HFFc6 (cell line): ENCODE data around the gene DCN. TPM values are rescaled to one million over a fixed set of nuclear protein-coding genes. Genes with fewer than 3 reads are reported as not detected.

ENCODE experiments used
- DNase-seq: peaks from one replicate; pipeline ENCODE4 v3.0.0-alpha.2; 2018
- H3K27ac Mint-ChIP-seq: 2 replicates; pipeline ENCODE4 v1.8.0; 2020; ENCODE audit warnings: mild to moderate bottlenecking, mixed read lengths
- H3K27me3 Mint-ChIP-seq: 2 replicates; pipeline ENCODE4 v1.8.0; 2021; ENCODE audit warnings: mild to moderate bottlenecking, moderate library complexity, mixed read lengths; ENCODE audit not compliant: insufficient read depth
- H3K36me3 Mint-ChIP-seq: 2 replicates; pipeline ENCODE4 v1.8.0; 2021; ENCODE audit warnings: low read depth, mixed read lengths
- H3K4me1 Mint-ChIP-seq: 2 replicates; pipeline ENCODE4 v1.8.0; 2020; ENCODE audit warnings: low read depth, mixed read lengths
- H3K4me3 Mint-ChIP-seq: 2 replicates; pipeline ENCODE4 v1.8.0; 2020; ENCODE audit warnings: mild to moderate bottlenecking, moderate library complexity, mixed read lengths
- H3K9me3 Mint-ChIP-seq: 2 replicates; pipeline ENCODE4 v1.8.0; 2020; ENCODE audit warnings: mild to moderate bottlenecking, mixed read lengths
- total RNA-seq, 6 experiments: library from RNA; stranded (reverse); fragmentation: NEBNext Ultra II Directional; extraction: Animal tissue kit (Norgen Biotek cat#: 25700); gene quantifications; 2 replicates in 1 of 6; 3 replicates in 5 of 6; pipeline ENCODE4 v1.2.3, GENCODE V29; 2021
- TF ChIP-seq, protein P1 (sequence below): fragments of 200-600 bp; sonication (generic); IDR thresholded peaks from 2 replicates; pipeline ENCODE4 v1.5.0; 2021; ENCODE audit warnings: antibody characterized with exemption, mild to moderate bottlenecking

Gene DCN
- total RNA-seq, 6 experiments from 2014 or later: 20.4 to 58.8 (median 48.7) TPM

DNA sequence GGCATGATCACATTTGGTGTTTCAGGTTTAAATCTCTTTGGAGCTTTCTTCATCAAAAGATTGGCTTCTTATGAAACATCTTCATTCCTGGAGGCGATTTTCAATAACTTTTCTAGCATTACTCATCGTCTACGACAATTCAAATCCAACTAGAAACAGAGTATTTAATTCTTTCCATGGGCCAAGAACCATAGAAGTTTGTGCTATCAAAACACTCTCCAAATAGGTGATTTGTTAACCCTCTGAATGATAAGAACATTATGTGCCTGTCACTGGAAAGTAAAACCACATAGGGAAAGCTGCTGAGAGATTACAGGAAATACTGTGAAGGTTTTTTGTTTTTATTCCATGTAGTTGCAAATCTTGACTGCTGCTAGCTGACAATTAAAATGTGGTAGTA lies 6.9 kb upstream of the DCN start:
- TF ChIP-seq, protein P1, sequence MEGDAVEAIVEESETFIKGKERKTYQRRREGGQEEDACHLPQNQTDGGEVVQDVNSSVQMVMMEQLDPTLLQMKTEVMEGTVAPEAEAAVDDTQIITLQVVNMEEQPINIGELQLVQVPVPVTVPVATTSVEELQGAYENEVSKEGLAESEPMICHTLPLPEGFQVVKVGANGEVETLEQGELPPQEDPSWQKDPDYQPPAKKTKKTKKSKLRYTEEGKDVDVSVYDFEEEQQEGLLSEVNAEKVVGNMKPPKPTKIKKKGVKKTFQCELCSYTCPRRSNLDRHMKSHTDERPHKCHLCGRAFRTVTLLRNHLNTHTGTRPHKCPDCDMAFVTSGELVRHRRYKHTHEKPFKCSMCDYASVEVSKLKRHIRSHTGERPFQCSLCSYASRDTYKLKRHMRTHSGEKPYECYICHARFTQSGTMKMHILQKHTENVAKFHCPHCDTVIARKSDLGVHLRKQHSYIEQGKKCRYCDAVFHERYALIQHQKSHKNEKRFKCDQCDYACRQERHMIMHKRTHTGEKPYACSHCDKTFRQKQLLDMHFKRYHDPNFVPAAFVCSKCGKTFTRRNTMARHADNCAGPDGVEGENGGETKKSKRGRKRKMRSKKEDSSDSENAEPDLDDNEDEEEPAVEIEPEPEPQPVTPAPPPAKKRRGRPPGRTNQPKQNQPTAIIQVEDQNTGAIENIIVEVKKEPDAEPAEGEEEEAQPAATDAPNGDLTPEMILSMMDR: no peak
- H3K4me1 Mint-ChIP-seq: peaks cover 37% of the 10 kb centered on the region
- no peak overlapping the region; the same call in 1 of the 2 replicates for H3K4me3 Mint-ChIP-seq
- H3K27me3 Mint-ChIP-seq: no peaks in the 10 kb centered on the region; the same call in 1 of the 2 replicates
- peak; percentile 40 for DNase-seq
- H3K36me3 Mint-ChIP-seq: peaks cover 4% of the 10 kb centered on the region; the same call in 1 of the 2 replicates
- 0 out of 2 replicates have a peak overlapping the region, but pooled peaks have one; percentile 20 for H3K27ac Mint-ChIP-seq
- H3K9me3 Mint-ChIP-seq: no peaks in the 10 kb centered on the region

DNA sequence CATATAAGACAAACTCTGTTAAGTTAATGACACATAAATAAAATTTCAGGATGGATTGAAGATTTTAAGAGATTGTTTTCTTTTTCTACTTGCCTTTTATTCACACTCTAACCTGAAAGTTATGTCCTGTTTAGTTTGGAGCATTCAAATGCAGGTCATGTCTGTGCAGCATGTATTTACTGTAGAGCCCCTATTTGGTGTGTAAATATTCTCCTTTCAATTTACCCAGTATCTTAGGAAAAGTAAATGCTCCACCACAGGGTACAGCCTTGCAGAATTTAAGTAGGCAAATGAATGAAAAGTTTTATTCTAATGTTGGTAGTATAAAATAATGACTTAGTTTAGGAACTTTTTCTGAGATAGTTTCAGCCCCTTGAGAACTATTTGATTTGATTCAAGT lies 6.2 kb upstream of the DCN start:
- peaks cover 37% of the 10 kb centered on the region for H3K4me1 Mint-ChIP-seq

GRCh38 chr12:91186156-91186555 lies 3.5 kb upstream of the DCN start:
- Mint-ChIP-seq H3K4me3 (no peak overlapping the region), H3K9me3 (no peaks in the 10 kb centered on the region), H3K36me3 (no peaks in the 10 kb centered on the region), H3K4me1 (peaks cover 49% of the 10 kb centered on the region), H3K27me3 (no peaks in the 10 kb centered on the region), H3K27ac (no peak overlapping the region)
- DNase-seq: no peak
- TF ChIP-seq, protein P1: no peak

More for the DNA sequence above, 6.2 kb upstream of the DCN start:
- Mint-ChIP-seq H3K4me3 (no peak overlapping the region), H3K9me3 (no peaks in the 10 kb centered on the region), H3K27ac (no peak overlapping the region), H3K36me3 (0 out of 2 replicates have a peak, but pooled peaks cover 4% of the 10 kb centered on the region), H3K27me3 (no peaks in the 10 kb centered on the region; the same call in 1 of the 2 replicates)
- no peak for DNase-seq
- TF ChIP-seq, protein P1: no peak

DNA sequence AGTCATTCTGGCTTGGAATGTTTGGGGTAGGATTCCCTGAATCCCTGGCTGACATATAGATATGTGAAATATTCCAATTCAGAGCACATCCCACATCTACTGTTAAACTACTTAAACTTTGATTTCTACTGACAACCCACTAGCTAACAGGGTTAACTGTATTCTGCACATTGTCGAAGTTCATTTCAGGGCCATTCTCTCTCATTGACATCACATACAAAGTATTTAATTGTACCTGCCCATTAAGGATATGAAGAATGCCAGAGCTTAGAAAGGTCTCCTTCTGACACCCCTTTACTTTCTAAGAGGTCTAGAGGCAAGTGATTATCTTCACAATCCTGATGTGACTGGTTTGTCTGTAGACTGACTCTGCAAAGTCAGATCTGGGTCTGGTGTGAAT lies 2.8 kb upstream of the DCN start:
- H3K9me3 Mint-ChIP-seq: no peaks in the 10 kb centered on the region

GRCh38 chr12:91183551-91183950 lies 934 bp upstream of the DCN start:
- peak overlapping the region; percentile 7; the same call in 1 of the 2 replicates for H3K4me3 Mint-ChIP-seq
- no peaks in the 10 kb centered on the region for H3K9me3 Mint-ChIP-seq
- peak overlapping the region; percentile 82 for H3K27ac Mint-ChIP-seq
- TF ChIP-seq, protein P1: no peak
- no peaks in the 10 kb centered on the region for H3K27me3 Mint-ChIP-seq
- H3K4me1 Mint-ChIP-seq: peaks cover 30% of the 10 kb centered on the region
- H3K36me3 Mint-ChIP-seq: no peaks in the 10 kb centered on the region
- no peak for DNase-seq

More for the DNA sequence above, 2.8 kb upstream of the DCN start:
- no peaks in the 10 kb centered on the region for H3K36me3 Mint-ChIP-seq
- TF ChIP-seq, protein P1: no peak
- no peak overlapping the region for H3K27ac Mint-ChIP-seq
- peaks cover 48% of the 10 kb centered on the region for H3K4me1 Mint-ChIP-seq
- H3K27me3 Mint-ChIP-seq: no peaks in the 10 kb centered on the region
- DNase-seq: no peak
- H3K4me3 Mint-ChIP-seq: no peak overlapping the region
